HG03342 (cell line): ENCODE data around the gene TPSB2.

Experiments used
- ATAC-seq: cut with Tn5 transposase; IDR thresholded peaks from one replicate; pipeline ENCODE4 v1.9.1; 2021; ENCODE audit warnings: mild to moderate bottlenecking, moderate library complexity; ENCODE audit not compliant: unreplicated experiment

Gene TPSB2

DNA sequence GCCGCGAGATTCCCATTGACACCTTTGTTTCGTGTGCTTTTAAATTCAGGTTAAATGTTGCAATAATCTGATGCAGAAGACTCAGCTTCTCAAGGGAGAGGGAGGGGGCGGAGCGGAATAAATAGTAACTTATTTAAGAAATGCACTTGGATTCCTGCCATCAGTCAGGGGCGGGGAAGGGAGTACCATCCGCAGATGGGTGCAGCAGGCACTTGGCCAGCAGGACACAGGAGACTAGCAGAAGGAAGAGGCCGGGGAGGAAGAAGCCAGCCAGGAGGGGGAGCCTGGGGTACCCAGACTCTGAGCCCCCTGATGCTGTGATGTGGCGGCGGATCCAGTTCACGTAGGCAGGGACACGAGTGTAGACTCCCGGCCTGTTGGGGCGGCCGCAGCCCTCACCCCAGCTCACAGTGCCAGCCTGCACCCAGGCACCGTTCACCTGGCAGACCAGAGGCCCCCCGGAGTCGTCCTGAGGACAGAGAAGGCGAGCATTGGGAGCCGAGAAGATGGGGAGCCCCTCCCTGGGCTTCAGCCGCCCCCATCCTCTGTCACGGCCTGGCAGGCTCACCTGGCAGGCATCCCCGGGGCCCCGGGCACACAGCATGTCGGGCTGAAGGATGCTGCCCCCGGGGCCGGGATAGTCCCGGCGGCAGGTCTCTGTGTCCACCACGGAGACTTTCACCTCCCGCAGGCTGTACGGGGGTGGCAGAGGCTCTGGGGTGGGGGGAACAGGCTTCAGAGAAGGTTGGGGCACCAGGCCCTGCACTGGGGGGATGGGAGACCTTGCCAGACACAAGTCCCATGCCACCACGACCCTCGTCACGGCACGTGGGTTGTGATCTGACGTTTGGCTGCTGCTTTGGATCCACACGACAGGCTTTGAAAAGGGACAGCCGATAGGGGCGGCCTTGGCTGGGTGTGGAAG lies 8.1 kb downstream of the TPSB2 start:
- no peak for ATAC-seq

DNA sequence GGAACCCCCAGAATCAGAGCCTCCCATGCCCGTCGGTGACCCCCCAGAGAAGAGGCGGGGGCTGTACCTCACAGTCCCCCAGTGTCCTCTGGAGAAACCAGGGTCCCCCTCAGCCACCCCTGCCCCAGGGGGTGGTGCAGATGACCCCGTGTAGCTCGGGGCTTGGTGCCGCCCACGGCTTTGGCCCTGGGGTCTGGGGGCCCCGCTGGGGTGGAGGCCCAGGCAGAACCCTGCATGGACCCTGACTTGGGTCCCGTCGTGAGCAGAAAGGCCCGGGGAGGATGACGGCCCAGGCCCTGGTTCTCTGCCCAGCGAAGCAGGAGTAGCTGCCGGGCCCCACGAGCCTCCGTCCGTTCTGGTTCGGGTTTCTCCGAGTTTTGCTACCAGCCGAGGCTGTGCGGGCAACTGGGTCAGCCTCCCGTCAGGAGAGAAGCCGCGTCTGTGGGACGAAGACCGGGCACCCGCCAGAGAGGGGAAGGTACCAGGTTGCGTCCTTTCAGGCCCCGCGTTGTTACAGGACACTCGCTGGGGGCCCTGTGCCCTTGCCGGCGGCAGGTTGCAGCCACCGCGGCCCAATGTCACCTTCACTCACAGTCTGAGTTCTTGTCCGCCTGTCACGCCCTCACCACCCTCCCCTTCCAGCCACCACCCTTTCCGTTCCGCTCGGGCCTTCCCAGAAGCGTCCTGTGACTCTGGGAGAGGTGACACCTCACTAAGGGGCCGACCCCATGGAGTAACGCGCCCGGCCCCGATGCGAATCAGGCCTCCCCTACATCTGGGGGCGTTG lies 8.9 kb downstream of the TPSB2 start:
- no peak for ATAC-seq

DNA sequence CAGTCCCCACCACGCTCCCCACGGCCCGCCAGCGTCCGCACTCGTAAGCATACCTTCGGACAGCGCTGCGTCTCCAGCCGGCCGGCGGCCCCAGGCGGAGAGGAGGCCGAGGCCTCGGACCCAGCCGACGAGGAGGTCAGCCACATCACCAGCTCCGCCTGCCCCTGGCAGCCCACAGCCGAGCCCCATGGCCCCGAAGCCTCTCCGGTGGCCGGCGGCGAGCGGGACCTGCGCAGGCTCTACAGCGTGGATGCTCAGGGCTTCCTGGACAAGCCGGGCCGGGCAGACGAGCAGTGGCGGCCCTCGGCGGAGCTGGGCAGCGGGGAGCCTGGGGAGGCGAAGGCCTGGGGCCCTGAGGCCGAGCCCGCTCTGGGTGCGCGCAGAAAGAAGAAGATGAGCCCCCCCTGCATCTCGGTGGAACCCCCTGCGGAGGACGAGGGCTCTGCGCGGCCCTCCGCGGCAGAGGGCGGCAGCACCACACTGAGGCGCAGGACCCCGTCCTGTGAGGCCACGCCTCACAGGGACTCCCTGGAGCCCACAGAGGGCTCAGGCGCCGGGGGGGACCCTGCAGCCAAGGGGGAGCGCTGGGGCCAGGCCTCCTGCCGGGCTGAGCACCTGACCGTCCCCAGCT lies 9.8 kb downstream of the TPSB2 start:
- no peak for ATAC-seq

DNA sequence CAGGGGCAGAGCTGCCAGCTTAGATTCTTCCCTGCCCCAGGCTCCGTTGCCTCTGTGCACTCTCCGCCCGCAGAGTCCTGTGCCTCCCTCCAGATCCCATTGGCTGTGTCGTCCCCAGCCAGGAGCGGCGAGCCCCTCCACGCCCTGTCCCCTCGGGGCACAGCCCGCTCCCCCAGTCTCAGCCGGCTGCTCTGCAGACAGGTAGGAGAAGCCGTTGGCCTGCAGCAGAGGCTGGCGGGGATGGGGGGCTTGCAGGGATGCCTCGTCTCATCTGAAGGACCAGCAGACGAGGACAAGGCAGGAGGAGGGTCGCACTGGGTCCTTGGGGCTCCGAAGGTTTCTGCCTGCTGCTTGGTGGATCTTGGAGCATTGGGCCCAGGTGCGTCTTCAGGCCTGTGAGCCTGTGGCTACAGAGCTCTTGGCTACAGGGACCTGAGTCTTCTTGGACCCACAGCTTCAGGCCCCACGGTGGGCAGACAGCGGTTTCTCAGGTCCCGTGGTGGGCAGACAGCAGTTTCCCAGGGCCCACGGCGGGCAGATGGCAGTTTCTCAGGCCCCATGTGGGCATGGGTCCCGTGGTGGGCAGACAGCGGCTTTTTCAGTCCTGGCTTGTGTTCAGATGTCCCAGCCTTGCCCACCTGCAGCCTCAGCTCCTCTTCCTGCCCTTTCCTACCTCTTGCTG lies 10.9 kb downstream of the TPSB2 start:
- ATAC-seq = no peak

DNA sequence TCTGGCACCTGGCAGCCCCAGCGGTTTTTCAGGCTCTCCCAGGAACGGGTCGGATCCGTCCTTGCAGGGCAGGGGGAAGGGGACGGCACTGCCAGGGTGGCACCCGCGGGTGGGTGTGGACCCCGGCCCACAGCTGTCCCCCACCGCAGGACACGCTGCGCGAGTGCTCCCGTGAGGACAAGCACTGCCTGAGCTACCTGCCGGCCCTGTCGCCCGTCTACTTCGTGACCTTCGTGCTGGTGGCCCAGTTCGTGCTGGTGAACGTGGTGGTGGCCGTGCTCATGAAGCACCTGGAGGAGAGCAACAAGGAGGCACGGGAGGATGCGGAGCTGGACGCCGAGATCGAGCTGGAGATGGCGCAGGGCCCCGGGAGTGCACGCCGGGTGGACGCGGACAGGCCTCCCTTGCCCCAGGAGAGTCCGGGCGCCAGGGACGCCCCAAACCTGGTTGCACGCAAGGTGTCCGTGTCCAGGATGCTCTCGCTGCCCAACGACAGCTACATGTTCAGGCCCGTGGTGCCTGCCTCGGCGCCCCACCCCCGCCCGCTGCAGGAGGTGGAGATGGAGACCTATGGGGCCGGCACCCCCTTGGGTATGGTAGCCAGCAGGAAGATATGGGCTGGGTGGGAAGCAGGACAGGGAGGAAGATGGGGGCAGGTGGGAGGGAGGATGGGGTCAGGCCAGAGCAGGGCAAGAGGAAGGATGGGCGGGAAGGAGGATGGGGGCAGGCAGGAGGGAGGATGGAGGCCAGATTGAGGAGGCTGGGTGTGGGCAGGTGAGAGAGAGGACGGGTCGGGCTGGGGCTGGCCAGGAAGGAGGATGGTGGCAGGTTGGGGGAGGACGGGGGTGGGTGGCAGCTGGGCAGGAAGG lies 11.7 kb downstream of the TPSB2 start:
- ATAC-seq = no peak

DNA sequence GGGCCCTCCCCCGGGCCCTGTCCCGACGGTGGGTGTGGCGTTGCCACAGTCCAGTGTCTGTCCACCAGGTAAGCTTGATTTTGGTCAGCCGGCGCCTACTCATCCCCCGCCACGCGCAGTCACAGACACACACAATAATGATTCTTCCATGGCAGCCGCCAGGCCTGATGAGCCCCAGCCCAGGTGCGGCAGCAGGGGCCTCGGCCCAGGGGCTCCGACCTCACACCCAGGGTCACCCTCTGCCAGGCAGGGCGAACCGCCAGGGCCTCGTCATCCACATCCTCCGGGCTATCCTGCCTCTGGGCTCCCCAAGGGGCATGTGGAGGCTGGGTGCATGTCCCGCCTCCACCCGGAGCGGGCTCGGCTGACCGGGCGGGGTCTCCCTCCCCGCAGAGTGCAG lies 12.5 kb downstream of the TPSB2 start:
- no peak for ATAC-seq

DNA sequence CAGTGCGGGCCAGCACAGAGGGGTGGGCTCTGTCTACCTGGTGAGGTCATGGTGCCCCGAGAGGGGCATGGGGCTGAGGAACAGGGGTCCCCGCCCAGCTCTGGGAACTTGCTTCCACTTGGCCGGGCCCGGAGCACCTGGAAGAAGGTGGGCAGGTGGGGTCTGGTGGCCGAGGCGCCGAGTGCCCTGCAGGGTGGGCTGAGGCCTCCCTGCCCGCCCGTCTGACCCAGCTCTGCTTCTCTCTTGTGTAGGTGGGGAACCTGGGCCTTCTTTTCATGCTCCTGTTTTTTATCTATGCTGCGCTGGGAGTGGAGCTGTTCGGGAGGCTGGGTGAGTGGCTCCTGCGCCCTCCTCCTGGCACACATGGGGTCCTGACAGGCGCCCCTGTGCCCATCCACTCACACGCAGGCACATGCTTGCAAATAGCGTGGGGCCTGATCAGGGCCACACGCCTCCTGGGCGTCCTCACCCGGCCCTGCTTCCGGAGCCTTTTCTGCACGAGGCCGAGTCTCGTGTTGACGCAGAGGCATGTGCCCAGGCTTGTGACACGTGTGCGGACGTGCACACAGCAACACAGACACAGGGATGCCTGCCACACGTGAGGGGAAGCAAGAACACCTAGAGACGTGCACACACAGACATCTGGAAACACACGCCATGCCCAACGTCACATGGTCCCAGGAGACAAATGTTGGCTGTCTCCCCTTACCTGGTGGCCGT lies 13.1 kb downstream of the TPSB2 start:
- no peak for ATAC-seq

DNA sequence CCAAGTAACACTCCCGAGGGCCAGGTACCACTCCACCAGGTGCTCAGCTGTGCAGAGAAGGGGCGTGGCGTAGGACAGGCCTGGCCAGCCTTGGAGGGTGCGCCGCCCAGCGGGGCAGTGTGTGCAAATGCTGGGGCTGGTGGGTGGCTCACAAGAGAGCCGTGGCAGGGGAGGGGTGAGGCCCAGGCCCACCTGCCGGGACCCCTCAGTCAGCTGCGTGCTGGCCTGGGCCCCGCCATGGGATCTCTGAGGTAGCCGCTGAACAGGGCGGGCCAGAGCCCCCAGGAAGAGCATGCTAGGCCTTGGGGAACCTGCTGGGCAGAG lies 13.7 kb downstream of the TPSB2 start:
- ATAC-seq = no peak

DNA sequence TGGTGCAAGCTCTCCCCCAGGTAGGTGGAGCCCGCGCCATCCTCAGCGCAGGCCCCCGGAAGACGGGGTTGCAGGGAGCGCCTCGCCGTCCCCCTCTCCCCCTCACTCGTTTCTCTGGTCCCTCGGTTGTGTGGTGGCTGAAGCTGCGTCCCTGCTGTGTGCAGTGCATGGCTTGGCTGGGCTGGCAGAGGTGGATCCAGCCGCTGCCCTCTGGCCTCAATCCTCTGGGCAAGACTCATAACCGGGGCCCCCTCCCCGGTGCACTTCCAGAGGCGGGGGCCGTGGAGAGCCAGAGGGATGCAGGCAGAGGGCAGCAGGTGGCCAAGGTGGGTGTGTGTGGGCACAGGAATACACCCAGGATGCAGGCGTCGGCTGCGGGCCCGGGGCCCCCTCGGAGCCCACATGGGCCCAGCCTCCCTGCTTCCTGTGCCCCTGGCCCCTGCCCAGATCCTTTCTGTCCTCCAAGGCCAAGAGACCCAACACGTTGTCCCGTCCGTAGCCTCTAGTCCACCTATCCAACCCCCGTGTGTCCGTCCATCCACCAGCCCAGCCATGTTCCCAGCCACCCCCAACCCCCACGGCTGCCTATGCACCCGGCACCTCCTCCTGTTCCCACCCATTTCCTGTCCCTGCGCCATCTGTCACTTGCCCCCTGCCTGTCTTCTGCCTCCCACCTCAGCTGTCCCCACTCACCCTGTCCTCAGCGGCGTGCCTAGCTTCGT lies 14.2 kb downstream of the TPSB2 start:
- no peak for ATAC-seq

DNA sequence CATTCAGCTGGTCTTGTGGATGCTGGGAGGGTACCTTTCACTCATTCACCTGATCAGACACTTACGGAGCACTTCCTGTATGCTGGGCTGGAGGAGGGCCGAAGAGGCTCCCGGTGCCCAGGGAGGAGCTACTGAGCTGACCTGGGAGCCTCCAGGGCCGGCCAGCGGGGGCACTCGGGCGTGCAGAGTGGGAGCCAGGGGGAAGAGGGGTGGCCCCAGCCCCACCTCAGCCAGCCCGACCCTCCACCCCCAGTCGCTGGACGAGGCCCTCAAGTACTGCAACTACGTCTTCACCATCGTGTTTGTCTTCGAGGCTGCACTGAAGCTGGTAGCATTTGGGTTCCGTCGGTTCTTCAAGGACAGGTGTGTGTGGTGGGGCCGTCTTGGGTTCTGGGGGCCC lies 15.3 kb downstream of the TPSB2 start:
- ATAC-seq = no peak

DNA sequence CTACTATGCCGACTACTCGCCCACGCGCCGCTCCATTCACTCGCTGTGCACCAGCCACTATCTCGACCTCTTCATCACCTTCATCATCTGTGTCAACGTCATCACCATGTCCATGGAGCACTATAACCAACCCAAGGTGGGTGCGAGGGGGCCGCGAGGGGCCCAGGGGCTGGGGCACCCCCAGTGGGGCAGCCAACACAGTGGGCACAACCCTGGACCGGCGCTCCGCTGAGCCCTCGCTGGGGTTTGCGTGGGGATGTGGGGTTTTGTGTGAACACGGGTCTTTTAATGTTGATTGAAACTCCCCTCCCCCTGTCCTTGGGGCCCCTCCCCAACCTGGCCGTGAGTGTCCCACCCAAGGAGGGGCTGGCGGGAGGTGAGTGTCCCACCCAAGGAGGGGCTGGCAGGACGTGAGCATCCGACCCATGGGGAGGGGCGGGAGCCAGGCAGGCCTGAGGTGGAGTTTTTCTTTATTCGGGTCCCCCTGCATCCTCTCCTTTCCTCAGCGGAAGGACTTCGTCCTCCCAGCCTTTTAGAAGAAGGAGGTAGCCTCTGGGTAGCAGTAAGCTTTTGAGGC lies 16.1 kb downstream of the TPSB2 start:
- ATAC-seq = no peak

DNA sequence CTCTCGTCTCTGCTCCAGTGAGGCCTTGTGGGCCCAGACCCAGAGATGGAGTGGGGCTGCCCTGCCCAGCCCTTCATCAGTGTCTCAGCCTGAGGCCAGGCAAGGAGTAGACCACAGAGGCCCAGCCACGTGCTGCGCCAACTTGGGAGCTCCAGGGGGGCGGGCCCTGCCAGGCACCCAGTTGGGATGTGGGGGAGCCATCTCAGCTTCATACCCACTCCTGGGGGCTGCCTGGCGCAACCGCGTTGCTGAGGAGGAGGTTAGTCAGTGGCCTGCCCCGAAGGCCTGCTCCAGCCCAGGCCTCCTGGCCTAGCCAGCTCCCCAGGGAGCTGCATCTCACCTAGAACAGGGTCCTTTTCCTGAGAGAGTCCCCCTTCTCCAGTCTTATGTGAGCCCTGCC lies 16.8 kb downstream of the TPSB2 start:
- no peak for ATAC-seq

DNA sequence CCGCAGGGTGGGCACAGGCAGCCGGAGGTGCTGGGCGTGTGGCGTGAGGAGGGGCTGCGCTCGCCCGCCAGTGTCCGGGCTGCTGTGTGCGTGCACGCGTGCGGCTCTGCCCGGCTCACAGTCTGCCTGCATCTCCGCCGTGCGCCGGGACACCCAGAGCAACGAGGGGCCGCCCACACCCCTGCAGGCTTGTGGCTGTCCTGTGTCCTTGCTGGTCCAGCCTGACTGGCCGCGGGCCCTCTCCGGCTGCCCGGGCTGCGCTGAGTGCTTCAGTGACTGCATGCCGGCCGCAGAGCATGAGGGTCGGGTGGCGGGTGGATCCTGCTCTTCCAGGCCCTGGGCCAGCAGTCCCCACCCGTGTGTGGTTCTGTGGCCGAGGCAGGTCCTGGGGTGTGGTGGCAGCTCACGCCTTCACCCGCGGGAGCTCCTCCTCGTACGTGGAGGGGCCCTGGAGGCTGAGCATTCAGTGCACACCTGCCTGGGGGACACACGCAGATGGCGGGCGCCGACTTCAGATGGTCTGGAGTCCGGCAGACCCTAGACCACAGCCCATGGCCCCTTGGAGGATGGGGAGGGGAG lies 17.3 kb downstream of the TPSB2 start:
- ATAC-seq = no peak

DNA sequence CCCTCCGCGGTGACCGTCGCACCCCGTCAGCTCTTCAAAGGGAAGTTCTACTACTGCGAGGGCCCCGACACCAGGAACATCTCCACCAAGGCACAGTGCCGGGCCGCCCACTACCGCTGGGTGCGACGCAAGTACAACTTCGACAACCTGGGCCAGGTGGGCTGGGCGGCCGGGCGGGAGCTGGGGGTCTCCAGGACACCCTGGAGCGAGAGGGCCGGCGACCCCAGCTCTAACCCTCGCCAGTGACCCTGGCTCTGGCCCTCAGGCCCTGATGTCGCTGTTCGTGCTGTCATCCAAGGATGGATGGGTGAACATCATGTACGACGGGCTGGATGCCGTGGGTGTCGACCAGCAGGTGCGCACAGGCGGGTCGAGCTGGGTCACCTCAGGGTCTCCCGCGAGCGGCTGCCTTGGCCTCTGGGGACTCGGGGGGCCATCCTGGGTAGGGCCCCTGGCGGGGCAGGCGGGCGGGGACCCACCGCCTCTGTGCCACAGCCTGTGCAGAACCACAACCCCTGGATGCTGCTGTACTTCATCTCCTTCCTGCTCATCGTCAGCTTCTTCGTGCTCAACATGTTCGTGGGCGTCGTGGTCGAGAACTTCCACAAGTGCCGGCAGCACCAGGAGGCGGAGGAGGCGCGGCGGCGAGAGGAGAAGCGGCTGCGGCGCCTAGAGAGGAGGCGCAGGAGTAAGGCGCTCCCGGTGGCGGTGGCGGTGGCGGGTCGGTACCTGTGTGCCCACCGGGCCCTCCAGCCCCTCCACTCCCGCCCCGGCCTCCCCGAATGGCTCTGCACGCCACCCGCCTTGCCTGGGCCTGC lies 18.3 kb downstream of the TPSB2 start:
- no peak for ATAC-seq

DNA sequence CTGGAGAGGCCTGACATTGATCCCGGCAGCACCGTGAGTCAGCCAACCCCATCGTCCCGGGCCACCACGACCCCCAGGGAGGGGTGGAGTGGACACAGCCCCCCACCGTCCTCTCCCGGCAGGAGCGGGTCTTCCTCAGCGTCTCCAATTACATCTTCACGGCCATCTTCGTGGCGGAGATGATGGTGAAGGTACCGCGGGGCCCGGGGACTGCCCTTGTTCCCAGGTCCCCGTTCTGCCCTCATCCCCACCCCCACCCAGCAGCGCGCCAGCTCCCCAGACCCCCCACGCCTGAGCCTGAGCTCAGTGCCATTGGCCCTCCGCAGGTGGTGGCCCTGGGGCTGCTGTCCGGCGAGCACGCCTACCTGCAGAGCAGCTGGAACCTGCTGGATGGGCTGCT lies 19.5 kb downstream of the TPSB2 start:
- ATAC-seq = no peak

DNA sequence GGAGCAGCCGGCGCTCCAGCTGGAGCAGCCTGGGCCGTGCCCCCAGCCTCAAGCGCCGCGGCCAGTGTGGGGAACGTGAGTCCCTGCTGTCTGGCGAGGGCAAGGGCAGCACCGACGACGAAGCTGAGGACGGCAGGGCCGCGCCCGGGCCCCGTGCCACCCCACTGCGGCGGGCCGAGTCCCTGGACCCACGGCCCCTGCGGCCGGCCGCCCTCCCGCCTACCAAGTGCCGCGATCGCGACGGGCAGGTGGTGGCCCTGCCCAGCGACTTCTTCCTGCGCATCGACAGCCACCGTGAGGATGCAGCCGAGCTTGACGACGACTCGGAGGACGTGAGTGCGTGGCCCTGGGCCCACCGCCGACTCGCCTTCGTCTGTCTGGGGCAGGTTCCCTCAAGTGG lies 20.9 kb downstream of the TPSB2 start:
- ATAC-seq = no peak

DNA sequence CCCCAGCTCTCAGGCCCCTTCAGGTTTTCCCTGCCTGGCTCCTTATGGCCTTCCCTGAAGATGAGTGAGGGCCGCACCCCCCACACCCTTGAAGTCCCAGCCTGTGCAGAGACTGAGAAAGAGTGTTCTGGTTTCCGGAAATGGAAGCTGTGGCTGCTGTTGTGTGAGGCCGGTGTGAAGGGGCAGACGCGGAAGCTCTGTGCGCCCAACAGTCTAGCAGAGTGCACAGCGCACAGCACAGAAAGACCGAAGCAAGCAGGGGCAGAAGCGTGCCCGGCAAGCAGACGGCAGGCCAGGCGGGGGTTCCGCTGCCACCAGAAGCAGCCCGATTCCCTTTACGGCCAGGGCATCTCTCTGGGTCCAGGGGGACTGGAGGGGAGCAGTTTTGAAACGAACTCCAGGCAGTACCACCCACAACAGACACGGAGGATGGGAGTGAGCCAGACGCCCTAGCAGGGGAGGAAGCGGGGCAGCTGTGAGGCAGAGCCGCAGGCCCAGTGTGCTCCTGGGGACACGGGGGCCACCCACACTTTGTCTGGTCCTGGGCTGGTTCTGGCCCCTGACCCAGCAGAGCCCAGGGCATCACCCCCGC lies 21.6 kb downstream of the TPSB2 start:
- no peak for ATAC-seq
